ENCODE results near the gene NBPF1.
"Not testable (repeated sequence)": the region's sequence is repeated elsewhere in the genome, so short reads cannot be mapped to it uniquely, and the experiment has no call there.

NBPF1 gene

DNA sequence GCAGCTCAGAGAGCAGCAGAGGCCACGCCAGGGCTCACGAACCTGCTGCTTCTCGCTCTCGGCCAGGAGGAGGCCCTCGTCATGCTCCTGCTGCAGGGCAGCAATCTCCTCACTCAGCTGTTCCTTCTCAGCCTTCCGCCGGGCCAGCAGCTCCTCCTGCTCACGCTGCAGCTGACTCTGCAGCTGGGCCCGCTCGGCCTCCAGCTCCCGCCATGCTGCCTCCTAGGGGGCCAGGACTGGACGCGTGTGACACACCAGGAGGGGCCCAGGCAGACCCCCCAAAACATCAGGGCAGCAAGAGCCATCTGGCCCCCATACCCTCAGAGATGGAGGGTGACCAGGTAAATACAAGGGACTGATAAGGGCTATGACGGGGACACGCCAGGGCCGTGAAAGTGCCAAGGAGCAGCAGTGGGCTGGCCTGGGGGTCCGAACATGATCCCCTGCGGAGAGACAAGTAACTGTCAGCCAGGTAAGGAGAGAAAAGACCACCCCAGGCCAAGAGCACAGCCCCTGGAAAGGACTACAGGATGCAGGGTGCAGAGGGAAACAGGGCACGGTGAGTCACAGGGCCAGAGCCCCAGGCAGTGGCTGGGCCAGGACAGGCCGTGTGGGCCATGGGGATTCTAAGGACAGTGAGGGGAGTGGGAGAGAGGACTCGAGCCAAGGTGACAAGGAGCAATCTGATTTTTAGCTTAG lies 6.6 kb upstream of the NBPF1 start:
- Histone ChIP-seq H3K18ac (ENCODE audit: low read length) (peak overlapping the region; percentile 36), H3K4me1 (ENCODE audit: control insufficient read depth in 2 of 2, insufficient read depth in 1 of 2, low read depth in 1 of 2, low read length in 2 of 2) (peaks cover 13 to 15% of the 10 kb centered on the region in 2 donors), H3K27ac (replicated peaks; ENCODE audit: low read length) (peak overlapping the region; percentile 5), H2BK120ac (ENCODE audit: low read depth, low read length) (peak overlapping the region; percentile 7), H4K91ac (ENCODE audit: low read depth, low read length, poor library complexity) (peak overlapping the region; percentile 75), H2BK12ac (ENCODE audit: low read length) (peak overlapping the region; percentile 89), H3K36me3 (replicated peaks in 1 of 2; ENCODE audit: control insufficient read depth in 2 of 2, insufficient read depth in 2 of 2, low read length in 2 of 2) (peaks cover 17 to 48% of the 10 kb centered on the region in 2 donors), H2AK5ac (ENCODE audit: low read depth, low read length) (peak overlapping the region; percentile 47), H3K9ac (ENCODE audit: low read depth, low read length, poor library complexity) (peak overlapping the region; percentile 67), H4K8ac (ENCODE audit: low read depth, low read length) (peak overlapping the region; percentile 66), H2BK5ac (ENCODE audit: low read length) (peak overlapping the region; percentile 42), H3K23ac (ENCODE audit: low read depth, low read length, poor library complexity) (peak overlapping the region; percentile 56), H2BK15ac (ENCODE audit: low read length) (peak overlapping the region; percentile 26)
- H2AFZ ChIP-seq (ENCODE audit: low read length); DNase-seq (ENCODE audit: low spot score); H3K4ac ChIP-seq (ENCODE audit: low read length); H3K27me3 ChIP-seq (ENCODE audit: control insufficient read depth in 3 of 3, insufficient read depth in 3 of 3, low read depth in 1 of 3, low read length in 3 of 3); H3K9me3 ChIP-seq (replicated peaks in 1 of 2; ENCODE audit: control insufficient read depth in 2 of 2, insufficient read depth in 1 of 2, low read depth in 1 of 2, low read length in 2 of 2); H3K14ac ChIP-seq (ENCODE audit: low read length); H3K79me1 ChIP-seq (ENCODE audit: low read depth, low read length); H3K4me2 ChIP-seq (ENCODE audit: insufficient read depth, low read length, poor library complexity, severe bottlenecking); H3K4me3 ChIP-seq (ENCODE audit: low read length in 2 of 2): not testable (repeated sequence)
- WGBS, 2 donors (ENCODE audit: extremely low coverage in 2 of 2, insufficient read length in 2 of 2, insufficient replicate concordance in 1 of 2), result no CpG with 5 or more reads among the region's 21 CpGs

DNA sequence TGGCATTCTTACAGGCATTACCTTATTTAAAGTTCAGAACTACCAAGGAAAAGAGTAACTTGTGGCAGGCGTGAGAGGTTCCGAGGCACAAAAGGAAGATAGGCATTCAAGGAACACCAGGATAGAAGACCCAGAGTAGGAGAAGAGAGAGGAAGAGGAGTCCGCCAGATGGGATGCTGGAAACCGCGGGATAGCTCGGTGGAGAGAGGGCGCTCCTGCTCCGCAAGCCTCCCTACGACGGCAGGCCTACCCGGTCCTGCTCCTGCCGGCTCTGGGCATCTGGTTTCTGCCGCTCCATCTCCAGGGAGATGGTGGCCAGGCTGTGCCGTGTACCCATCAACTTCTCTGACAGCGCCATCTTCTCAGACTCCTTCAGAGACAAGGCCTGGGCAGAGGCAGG lies 5.4 kb upstream of the NBPF1 start:
- WGBS, 2 donors (ENCODE audit: extremely low coverage in 2 of 2, insufficient read length in 2 of 2, insufficient replicate concordance in 1 of 2), result no CpG with 5 or more reads among the region's 15 CpGs
- Histone ChIP-seq H2AFZ (ENCODE audit: low read length) (peak overlapping the region; percentile 43), H3K14ac (ENCODE audit: low read length) (no peak overlapping the region), H3K27ac (replicated peaks; ENCODE audit: low read length) (no peak overlapping the region), H3K79me1 (ENCODE audit: low read depth, low read length) (no peaks in the 10 kb centered on the region), H3K36me3 (replicated peaks in 1 of 2; ENCODE audit: control insufficient read depth in 2 of 2, insufficient read depth in 2 of 2, low read length in 2 of 2) (peaks cover 10 to 40% of the 10 kb centered on the region in 2 donors), H3K27me3 (ENCODE audit: control insufficient read depth in 3 of 3, insufficient read depth in 3 of 3, low read depth in 1 of 3, low read length in 3 of 3) (peaks cover 0 to 5% (median 0%) of the 10 kb centered on the region in 3 experiments), H2BK120ac (ENCODE audit: low read depth, low read length) (no peak overlapping the region), H3K23ac (ENCODE audit: low read depth, low read length, poor library complexity) (no peak overlapping the region), H3K4me2 (ENCODE audit: insufficient read depth, low read length, poor library complexity, severe bottlenecking) (no peak overlapping the region), H3K9ac (ENCODE audit: low read depth, low read length, poor library complexity) (no peak overlapping the region), H3K4me1 (ENCODE audit: control insufficient read depth in 2 of 2, insufficient read depth in 1 of 2, low read depth in 1 of 2, low read length in 2 of 2) (peaks cover 20 to 22% of the 10 kb centered on the region in 2 donors), H3K18ac (ENCODE audit: low read length) (no peak overlapping the region), H2BK12ac (ENCODE audit: low read length) (no peak overlapping the region), H4K8ac (ENCODE audit: low read depth, low read length) (no peak overlapping the region), H4K91ac (ENCODE audit: low read depth, low read length, poor library complexity) (peak overlapping the region; percentile 0), H2AK5ac (ENCODE audit: low read depth, low read length) (no peak overlapping the region), H3K4ac (ENCODE audit: low read length) (no peak overlapping the region), H3K9me3 (replicated peaks in 1 of 2; ENCODE audit: control insufficient read depth in 2 of 2, insufficient read depth in 1 of 2, low read depth in 1 of 2, low read length in 2 of 2) (no peaks in the 10 kb centered on the region), H2BK5ac (ENCODE audit: low read length) (no peak overlapping the region), H3K4me3 (ENCODE audit: low read length in 2 of 2) (no peak overlapping the region), H2BK15ac (ENCODE audit: low read length) (no peak overlapping the region)
- no peak for DNase-seq (ENCODE audit: low spot score)

DNA sequence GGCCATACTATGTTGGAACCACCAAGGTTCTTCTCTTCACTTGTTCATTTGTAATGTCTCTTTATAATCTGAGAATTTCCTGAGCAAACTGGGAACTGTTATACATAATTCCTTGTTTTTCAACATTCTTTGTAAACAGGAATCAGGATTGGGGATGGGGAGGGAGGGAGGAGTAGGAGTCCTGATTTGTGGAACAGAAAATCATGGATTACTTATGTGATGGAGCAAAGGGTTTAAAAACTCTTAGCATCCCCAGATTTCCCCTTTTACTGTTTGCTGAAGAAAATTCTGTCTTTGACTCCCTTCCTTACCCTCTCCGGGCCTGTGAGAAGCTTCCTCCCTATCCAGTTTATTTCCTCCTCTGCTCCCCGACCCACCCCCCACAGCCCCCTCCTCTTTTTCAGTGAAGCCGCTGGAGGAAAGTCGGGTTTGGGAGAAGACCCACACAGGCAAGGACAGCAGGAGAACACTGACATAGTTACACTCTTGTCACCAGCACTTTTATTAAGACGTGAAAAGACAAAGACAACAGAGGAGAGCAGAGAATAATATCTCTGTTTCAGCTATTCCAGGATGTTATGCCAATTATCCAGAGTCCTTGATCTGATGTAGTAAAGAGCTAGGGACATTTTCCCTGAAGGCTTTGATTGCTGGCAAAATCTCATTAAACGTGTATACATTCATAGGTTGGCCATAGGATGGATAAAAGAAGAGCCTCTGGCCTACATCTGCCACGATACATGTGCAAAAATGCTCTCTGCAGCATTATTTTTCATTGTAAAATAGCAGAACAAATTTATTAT lies 4.6 kb upstream of the NBPF1 start:
- WGBS, 2 donors (ENCODE audit: extremely low coverage in 2 of 2, insufficient read length in 2 of 2, insufficient replicate concordance in 1 of 2), result no CpG with 5 or more reads among the region's 7 CpGs
- Histone ChIP-seq H3K27me3 (ENCODE audit: control insufficient read depth in 3 of 3, insufficient read depth in 3 of 3, low read depth in 1 of 3, low read length in 3 of 3) (peaks cover 0 to 5% (median 0%) of the 10 kb centered on the region in 3 experiments), H4K8ac (ENCODE audit: low read depth, low read length) (no peak overlapping the region), H3K4ac (ENCODE audit: low read length) (no peak overlapping the region), H3K4me2 (ENCODE audit: insufficient read depth, low read length, poor library complexity, severe bottlenecking) (no peak overlapping the region), H3K9me3 (replicated peaks in 1 of 2; ENCODE audit: control insufficient read depth in 2 of 2, insufficient read depth in 1 of 2, low read depth in 1 of 2, low read length in 2 of 2) (no peaks in the 10 kb centered on the region), H3K27ac (replicated peaks; ENCODE audit: low read length) (no peak overlapping the region), H2AFZ (ENCODE audit: low read length) (no peak overlapping the region), H2BK5ac (ENCODE audit: low read length) (no peak overlapping the region), H2AK5ac (ENCODE audit: low read depth, low read length) (no peak overlapping the region), H2BK15ac (ENCODE audit: low read length) (no peak overlapping the region), H3K4me3 (ENCODE audit: low read length in 2 of 2) (no peak overlapping the region), H3K36me3 (replicated peaks in 1 of 2; ENCODE audit: control insufficient read depth in 2 of 2, insufficient read depth in 2 of 2, low read length in 2 of 2) (peaks cover 6 to 33% of the 10 kb centered on the region in 2 donors), H3K79me1 (ENCODE audit: low read depth, low read length) (peaks cover 2% of the 10 kb centered on the region), H3K23ac (ENCODE audit: low read depth, low read length, poor library complexity) (no peak overlapping the region), H3K18ac (ENCODE audit: low read length) (no peak overlapping the region), H4K91ac (ENCODE audit: low read depth, low read length, poor library complexity) (no peak overlapping the region), H3K4me1 (ENCODE audit: control insufficient read depth in 2 of 2, insufficient read depth in 1 of 2, low read depth in 1 of 2, low read length in 2 of 2) (peaks cover 20 to 22% of the 10 kb centered on the region in 2 donors), H3K14ac (ENCODE audit: low read length) (no peak overlapping the region), H3K9ac (ENCODE audit: low read depth, low read length, poor library complexity) (no peak overlapping the region), H2BK120ac (ENCODE audit: low read depth, low read length) (no peak overlapping the region), H2BK12ac (ENCODE audit: low read length) (no peak overlapping the region)
- DNase-seq (ENCODE audit: low spot score), result no peak

DNA sequence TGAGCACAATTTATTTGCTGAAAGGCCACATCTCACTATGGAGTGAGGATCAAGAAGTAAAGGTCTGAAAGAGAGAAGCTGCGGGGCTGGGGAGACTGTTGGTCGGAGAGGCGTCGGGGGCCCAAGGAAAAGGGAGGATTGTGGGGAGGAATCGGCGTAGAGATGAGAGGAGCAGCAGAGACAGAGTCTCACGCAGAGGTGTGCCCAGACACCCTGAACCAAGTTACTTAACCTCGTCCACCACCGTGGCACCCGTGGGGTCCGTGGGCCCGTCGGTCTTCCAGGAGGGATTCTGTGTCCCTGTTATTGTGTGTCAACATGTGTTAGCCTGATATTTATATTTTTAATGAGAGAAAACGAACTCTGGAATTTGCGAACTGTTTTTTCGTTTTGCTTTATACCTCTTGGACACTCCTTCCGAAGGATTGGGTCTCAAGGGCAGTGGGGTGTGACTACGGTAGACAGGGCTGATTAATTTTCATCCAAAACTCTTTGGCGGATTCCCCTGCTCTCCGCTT lies 3.8 kb upstream of the NBPF1 start:
- Histone ChIP-seq H2BK5ac (ENCODE audit: low read length) (peak overlapping the region; percentile 14), H3K27me3 (ENCODE audit: control insufficient read depth in 3 of 3, insufficient read depth in 3 of 3, low read depth in 1 of 3, low read length in 3 of 3) (peaks cover 0 to 5% (median 0%) of the 10 kb centered on the region in 3 experiments), H2BK120ac (ENCODE audit: low read depth, low read length) (no peak overlapping the region), H3K79me1 (ENCODE audit: low read depth, low read length) (peaks cover 6% of the 10 kb centered on the region), H3K4me3 (ENCODE audit: low read length in 2 of 2) (no peak overlapping the region), H3K4me1 (ENCODE audit: control insufficient read depth in 2 of 2, insufficient read depth in 1 of 2, low read depth in 1 of 2, low read length in 2 of 2) (peaks cover 23% of the 10 kb centered on the region in 2 donors), H3K4ac (ENCODE audit: low read length) (no peak overlapping the region), H3K27ac (replicated peaks; ENCODE audit: low read length) (peak overlapping the region; percentile 71), H2BK15ac (ENCODE audit: low read length) (peak overlapping the region; percentile 25), H3K23ac (ENCODE audit: low read depth, low read length, poor library complexity) (peak overlapping the region; percentile 18), H3K14ac (ENCODE audit: low read length) (no peak overlapping the region), H3K9ac (ENCODE audit: low read depth, low read length, poor library complexity) (no peak overlapping the region), H3K4me2 (ENCODE audit: insufficient read depth, low read length, poor library complexity, severe bottlenecking) (no peak overlapping the region), H4K91ac (ENCODE audit: low read depth, low read length, poor library complexity) (no peak overlapping the region), H2AK5ac (ENCODE audit: low read depth, low read length) (peak overlapping the region; percentile 17), H3K36me3 (replicated peaks in 1 of 2; ENCODE audit: control insufficient read depth in 2 of 2, insufficient read depth in 2 of 2, low read length in 2 of 2) (peaks cover 6 to 27% of the 10 kb centered on the region in 2 donors), H3K9me3 (replicated peaks in 1 of 2; ENCODE audit: control insufficient read depth in 2 of 2, insufficient read depth in 1 of 2, low read depth in 1 of 2, low read length in 2 of 2) (no peaks in the 10 kb centered on the region), H4K8ac (ENCODE audit: low read depth, low read length) (no peak overlapping the region), H2BK12ac (ENCODE audit: low read length) (no peak overlapping the region), H2AFZ (ENCODE audit: low read length) (no peak overlapping the region), H3K18ac (ENCODE audit: low read length) (peak overlapping the region; percentile 86)
- DNase-seq (ENCODE audit: low spot score), result no peak
- WGBS, 2 donors (ENCODE audit: extremely low coverage in 2 of 2, insufficient read length in 2 of 2, insufficient replicate concordance in 1 of 2), result 100% methylated on average over 5 of the region's 20 CpGs; no CpG with 5 or more reads in 1 of the 2 donors

Data from neuronal stem cell (in vitro differentiated cells).